Activated gamma-delta T cell treated with Interleukin-2 at 50 U/mL for 16 hours (primary cell): ENCODE data around the gene NKAIN4.
A peak's percentile ranks its signal among the peaks of the same experiment; 100 is the strongest.

Experiments
- DNase-seq: peaks from one replicate; pipeline ENCODE4 v3.0.0-alpha.2; 2020

NKAIN4 gene

DNA sequence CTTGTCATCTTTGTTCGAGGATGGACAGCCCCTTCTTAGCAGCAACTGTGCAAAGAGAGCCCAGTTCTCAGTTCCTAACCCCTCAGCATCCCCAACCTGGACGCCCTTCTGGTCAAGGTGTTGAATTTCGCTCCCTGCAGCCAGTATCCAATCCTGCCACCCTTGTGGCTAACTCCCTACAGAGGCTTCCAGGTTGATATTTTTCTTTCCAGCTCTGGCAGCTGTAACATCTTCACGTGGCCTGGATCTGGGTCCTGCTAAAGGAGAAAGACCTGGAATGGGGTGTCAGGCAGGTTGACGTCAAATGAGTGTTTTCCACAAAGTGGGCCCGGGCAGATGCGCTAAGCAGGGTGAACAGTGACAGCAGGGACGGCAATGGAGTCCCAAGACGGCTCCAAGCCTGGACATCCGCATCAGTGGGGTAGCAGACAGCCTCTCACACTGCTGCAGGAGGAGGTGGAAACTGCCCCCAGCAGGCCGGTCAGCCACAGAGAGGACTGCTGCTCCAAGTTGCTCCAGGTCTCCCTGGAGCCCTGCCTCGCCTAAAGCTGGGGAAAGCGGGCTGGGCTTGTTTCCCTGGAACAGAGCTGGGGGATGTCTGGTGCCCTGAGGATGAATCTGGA, 37.3 kb downstream of the NKAIN4 start:
- DNase-seq, result no peak

DNA sequence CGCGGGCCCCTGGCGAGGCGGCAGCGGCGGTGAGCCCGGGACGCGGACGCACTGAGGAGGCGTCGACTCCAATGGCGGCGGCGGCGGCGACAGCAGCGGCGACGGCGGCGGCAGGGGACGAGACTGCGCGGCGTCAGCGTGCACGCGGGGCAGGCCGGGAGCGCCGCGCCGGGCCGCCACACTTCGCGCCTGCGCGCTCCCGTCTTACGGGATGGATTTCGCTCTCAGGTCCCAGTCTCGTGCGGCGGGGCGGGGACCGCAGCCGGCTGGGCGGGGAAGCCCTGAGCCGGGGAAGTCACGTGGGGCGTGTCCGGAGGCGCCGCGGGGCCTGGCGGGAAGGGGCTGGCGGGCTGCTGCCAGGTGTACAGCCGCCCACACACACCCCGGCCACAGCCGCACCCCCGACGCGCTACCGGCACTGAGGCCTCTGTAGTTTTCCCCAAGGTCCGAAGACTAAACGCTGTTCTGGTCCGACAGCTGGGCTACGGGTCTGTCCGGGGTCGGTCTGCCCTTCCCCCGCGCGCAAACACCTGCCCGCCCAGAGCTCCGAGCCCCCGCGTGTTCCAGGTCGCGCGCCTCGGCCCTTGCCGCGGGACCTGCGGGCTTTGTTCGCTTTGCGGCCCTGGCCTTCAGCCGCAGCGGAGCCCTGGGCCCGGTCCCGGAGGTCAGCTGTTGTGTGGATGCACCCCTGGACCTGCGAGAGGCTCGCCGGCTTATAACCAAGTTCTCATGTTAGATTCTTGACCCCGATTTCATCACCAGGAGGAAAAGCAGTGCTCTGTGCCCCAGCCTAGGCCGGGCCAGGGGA, 38.0 kb downstream of the NKAIN4 start, which contains the start of gene YTHDF1:
TSS of gene YTHDF1 (minus strand) at position 91 of the 808 bp plus-strand sequence. CDS start 239 bp downstream, outside the sequence.
- DNase-seq, result peak; percentile 94

DNA sequence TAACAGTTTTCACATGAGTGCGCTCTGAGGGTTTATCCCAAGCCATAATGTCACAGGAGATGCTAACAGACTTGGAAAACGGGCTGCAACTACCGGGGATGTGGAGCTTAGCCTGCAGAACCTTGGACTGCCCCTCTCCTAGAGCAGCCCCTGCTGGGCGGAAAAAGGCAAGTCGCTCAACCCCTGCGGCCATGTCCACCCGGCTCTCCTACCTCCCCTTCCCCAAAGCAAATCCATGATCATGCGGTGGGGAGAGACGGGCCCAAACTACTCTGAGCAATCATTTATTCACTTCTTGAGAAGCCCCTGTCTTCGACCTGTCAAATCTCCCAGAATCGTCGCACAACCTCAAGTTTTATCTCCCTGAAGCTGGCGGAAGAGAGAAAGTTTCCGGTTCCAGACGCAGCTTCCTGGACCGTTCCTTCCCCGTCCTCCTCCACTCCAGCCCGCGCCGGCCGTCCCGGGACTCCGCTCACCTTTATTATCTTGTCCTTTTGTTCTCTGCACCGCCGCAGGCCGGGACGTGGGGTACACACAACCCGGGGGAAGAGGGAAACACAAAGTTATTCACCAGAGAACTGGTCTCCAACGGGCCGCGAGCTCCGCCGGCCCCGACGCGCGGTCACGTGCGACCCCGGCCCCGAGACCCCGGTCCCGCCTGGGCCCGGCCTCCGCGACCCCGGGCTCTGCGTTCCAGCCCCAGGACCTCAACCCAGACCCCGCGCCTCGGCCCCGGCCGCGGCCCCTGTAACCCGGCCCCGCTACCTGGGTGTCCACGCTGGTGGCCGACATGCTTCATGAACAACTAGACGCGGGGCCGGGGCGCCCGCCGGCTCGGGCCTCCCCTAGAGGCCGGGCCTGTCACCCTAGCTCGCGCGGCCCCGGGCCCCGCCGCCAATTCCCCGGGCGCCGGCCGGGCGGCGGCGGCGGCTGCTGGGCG, 38.9 kb downstream of the NKAIN4 start:
- DNase-seq, result no peak

DNA sequence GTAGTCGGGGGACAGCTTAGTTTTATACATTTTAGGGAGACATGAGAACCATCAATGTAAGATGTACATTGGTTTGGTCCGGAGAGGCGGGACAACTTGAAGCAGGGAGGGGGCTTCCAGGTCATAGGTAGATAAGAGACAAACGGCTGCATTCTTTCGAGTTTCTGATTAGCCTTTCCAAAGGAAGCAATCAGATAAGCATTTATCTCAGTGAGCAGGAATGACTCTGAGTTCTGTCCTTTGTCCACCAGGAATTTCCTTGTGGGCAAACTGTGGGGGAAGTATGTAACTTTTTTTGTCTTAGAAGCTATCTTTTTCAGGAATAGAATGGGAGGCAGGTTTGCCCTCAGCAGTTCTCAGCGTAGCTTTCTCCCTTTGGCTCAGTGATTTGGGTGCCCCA, 39.7 kb downstream of the NKAIN4 start:
- no peak for DNase-seq

DNA sequence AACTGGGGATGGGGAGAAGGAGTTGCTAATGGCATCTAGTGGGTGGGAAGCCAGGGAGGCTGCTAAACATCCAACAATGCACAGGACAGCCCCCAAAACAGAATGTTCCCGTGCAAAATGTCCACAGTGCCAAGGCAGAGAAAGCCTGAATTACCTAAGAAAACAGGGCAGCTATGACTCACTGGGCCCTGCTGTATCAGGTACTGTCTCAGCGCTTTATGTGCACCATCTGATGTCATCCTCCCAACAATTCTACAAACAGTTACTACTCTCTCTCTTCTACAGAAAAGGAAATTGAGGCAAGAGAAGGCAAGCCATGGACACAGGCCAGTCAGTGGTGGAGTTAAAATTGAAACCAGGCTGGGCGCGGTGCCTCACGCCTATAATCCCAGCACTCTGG, 41.5 kb downstream of the NKAIN4 start:
- no peak for DNase-seq

DNA sequence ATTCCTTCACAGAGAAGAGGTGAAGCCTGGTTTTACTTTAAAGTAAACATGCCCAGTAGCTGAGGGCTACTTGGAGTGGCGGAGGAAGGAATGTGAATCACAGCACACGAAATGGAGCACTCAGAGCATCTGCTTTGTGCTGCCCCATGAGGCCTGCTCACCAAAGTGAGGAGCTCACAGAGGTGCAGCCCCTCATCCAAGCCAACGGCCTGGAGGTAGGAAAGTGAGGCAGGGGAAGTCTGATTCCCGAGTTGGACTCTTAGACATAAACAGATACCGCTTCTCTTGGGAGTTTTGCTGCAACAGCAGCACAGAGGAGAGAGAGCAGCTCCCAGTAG, 41.9 kb downstream of the NKAIN4 start:
- no peak for DNase-seq

DNA sequence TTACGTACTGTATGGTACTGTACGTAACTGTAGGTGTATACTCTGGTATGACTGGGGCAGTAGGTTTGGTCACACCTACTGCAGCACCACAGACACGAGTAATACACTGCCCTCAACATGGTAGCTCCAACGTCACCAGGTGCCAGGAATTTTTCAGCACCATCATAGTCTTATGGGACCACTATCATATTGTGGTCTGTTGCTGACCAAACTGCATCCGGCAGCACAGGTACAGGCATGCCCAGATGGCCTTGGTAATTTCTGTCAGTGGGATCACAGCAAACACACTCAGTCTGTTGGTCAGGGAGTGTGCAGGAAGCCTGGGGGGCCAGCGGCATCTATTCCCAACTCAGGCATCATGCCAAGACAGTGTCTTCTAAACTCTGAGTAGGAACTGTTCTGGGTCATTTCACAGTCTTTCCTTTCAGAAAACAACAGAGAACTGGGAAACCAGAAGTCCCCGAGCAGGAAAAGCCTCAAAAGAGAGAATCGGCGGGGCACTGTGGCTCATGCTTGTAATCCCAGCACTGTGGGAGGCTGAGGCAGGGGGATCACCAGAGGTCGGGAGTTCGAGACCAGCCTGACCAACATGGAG, 44.2 kb downstream of the NKAIN4 start:
- DNase-seq, result no peak

DNA sequence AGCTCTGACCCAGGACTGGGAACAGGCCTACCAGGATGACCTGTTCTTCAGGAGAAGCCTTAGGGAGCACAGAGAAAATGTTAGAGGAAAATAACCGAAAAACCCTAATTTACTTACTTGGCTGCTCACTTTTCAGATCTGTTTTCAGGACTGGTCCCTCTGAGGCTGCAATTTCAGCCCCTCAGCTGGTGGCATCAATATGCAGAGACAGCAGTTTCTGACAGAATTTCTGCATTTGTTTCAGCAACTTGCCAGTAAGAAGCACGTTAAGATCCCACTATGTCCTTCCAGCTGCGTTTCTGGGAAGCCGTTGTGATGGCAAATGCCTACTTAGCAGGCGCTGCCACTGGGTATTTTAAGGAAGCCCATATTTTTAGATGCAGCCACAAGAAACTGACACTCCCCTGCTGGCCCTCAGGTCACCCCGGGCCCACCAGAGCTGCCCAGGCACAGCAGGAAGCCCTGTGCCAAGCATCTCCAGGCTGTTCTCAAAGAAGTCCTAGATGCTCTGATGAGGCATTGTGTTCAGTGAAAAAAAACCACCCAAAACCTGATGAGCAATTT, 45.8 kb downstream of the NKAIN4 start:
- no peak for DNase-seq

DNA sequence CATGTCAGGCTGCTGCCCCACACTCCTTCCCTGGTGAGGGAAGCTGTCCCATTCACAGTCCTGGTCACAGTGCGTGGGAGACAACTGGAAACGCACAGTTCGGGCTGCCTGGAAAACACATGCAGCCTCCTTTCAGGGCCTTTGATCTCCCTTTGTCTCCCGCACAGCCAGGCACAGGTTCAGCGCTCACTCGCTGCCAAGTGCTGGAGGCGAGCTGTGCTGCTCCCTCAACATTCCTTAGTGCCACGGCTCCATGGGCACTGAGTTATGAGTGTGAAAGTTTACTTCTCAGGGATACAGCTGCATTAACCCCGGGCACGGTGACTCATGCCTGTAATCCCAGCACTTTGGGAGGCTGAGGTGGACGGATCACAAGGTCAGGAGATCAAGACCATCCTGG, 47.4 kb downstream of the NKAIN4 start:
- DNase-seq, result no peak

DNA sequence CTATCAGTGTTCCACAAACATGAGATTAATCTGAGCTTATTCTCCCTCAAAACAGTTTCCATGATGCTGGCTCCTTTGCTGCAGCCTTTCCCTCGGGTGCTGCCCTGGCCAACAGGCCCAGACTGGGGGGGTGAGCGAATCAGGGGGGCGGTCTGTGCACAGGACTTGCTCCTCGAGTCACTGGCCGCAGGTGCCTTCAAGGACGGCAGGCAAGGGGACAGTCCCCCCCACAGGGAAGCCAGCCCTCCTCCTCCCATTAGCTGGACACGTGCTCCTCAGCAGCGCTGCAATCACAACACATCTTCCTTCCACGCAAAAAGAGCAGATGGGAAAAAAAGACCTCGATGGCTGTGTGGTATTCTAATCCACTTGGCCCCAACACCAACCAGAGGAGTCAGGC, 48.4 kb downstream of the NKAIN4 start:
- DNase-seq, result no peak

DNA sequence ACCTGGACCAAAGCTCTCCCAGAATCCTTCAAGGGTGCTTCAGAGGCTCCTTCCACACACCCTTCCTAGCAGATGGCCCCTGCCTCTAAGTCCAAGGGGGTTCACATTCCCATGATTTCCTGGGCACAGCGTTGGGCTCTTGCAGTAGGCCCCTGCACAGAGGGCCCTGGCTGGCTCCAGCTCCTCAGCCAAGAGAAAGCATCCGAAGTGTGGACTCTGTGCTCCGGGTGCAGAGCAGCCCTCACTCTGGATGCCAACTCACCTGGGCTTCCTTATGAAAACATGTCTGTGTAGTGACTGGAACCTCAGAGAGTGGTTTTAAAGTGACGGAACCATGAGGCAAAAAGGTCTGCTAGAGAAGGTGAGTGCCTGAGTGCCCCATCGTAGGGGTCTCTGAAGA, 49.9 kb downstream of the NKAIN4 start:
- no peak for DNase-seq

DNA sequence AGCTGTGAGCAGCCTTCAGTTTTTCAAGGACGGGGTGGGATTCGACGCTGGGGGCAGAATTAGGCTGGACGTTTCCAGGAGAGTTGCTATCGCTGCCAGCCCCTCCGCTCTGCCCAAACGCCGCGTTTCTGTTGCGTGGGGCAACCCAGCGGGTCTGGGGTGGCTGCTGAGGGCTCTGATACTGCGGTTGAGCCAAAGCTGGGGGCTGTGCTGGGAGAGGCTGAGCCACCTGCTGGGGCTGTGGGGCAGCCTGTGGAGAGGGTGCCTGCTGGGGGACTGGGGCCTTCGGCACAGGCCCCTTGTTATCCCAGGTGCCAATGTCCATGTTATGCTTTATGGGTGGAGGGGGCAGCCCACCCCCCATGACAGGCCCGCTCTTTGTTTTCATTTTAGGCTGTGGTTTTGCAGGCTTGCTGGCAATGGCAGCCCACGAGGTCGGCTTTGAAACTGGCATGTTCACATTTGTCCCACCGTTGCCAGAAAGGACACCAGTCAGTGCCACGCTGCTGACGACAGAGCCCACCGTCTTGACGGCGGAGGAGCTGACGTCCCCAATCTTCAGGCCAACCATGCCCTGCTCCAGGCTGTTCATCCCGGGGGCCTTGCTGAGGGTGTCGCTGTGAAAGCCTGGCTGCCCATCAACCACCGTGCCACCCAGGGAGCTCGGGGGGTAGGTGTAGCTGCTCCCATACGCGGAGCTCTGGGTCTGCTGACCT, 51.3 kb downstream of the NKAIN4 start:
- no peak for DNase-seq

DNA sequence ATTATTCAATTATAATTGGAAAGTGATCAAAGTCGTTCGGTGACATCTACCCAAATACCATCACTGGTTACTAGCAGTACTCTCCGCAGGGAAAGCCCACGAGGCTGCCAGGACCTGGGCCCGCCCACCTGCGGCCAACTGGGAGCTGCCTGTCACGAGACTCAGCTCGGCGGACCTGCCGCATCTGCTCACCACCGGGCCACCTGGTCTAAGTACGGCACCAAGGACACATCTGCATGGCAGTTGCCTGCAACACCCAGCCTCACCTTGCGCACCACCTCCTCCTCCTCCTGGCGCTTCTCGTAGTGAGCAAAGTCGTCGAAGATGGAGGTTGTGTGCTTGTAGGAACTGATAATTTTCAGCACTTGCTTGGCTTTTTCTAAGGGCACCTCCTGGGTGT, 52.2 kb downstream of the NKAIN4 start:
- no peak for DNase-seq

DNA sequence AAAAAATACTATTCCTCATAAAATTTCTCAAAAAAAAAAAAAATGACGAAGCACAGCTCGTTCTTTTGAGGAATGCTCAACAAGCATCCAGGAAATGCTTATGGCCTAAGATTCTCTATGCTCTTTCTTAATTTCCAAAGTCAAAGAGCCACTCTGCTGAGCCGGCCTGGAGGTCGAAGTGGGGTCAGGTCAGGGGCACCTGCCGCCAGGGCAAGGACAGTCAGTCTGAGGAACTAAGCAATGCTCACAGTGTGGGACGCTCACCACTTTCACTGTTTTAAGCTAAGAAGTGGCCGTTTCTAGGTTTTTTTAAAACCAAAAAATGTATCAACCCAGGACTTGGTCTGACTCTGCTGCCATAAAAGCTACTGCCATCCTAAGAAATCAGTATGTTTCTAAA, 55.7 kb downstream of the NKAIN4 start:
- no peak for DNase-seq

DNA sequence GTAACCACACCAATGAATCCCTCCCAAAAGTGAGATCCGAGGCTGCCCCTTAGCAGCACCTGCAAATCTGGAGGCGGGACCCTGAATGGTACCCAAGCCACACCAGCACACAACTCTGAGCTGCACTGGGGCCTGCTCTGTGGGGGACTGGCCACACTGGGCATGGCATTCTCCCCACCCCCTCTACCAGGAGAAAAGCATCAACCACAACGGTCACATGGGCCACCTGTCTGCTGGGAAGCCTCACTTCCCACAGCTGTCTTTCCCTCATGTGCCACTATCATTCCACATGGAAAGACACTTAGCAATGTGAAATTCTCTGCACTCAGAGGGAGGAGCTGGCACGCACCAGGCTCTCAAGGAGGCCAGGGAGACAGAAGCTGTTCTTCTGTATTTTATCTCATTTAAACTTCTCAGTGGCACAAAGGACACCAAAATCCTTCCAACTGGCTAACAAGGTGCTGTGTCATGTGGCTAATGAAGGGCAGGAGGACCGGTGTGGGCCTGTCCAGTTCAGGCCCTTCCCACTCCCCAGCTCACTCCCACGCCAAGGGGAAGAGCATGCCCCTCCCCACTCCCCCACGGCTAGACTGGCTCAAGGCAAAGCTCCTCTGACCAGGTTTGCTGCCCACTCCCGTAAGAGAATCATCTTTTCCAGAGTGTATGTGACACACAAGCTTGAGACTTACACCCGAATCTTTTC, 57.3 kb downstream of the NKAIN4 start:
- DNase-seq, result no peak

DNA sequence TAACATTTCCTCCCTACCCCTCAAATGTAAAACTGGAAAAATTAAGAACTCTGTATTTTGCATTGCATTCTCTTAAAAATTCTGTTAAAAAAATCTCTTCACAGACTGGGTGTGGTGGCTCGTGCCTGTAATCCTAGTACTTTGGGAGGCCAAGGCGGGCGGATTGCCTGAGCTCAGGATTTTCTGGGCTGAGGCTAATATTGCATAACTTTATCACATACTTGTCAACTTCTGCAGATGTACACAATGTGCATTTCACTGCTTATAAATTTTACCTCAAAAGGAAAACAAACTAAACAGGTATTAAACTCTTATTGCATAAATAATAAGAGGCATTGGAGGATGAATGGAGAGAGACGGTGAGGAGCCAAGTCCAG, 59.5 kb downstream of the NKAIN4 start:
- DNase-seq, result no peak

DNA sequence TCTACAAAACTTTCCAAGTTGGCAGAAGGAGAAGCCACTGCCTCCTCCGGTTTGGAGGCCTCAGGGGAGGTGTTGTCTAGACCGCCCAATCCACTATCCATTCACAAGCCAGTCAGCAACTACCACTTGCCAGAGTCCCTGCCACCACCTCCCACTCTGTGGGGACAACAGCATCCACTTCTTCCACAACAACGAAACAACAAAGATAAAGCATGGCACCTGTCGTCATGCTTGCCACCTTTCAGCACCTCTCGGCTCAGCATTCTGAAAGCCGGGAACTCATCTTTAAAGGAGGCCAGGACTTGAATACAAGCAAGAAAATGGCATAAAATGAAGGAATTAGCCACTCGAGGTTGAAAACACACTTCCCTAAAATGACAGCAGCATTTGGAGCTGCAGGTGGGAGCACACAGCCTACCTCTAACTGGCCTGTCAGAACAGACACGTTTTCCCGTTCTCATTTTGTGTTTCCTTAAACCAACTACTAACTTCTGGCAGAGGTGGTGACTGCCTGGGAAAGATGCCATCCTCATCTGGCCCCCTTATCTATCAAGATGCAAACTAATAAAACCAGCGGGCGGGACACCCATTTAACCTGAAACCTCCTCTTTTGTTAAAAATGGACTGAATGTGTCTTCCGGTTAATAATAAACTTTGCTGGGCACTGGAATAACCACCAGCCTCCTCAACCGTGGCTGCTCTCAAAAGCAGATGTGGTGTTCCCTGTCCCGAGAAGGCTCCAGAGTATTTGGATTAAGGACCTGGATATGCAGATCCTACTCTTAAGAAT, 60.1 kb downstream of the NKAIN4 start:
- DNase-seq, result no peak

DNA sequence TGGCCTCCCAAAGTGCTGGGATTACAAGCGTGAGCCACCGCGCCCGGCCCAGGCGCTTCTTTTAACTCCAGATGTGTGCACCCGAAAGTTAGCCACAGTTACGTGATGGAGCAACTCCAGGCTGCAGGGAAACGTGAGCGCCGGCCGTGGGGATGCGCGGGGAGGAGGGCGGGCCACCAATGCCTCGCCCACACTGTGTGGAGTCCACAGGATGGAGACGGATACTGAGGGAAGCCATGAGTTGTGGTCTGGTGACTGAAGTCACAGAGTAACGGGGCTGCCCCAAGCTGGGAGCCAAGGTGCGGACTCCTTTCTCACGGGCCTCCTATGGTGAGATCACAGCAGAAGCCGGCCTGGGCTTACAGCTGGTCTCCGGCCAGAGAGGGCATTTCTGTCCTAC, 61.5 kb downstream of the NKAIN4 start:
- DNase-seq, result no peak

DNA sequence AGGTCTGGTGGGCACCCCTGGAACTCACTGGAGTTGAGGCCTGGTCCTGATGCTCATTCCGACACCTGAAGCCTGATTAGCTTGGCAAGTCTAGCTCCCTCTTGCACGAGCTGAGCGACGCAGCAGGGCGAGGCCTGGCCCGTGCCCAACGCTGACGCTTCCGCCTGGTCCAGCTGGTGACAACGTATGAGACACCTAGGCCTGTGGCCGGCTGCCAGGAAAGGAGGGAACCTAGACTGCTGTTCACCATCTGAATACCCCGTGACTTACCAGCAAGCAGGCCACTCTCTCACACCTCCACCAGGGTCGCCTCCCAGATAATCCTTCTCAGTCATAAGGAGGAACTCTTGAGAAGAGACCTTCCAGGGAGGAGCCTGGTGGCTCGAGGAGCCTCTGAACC, 62.9 kb downstream of the NKAIN4 start:
- no peak for DNase-seq

DNA sequence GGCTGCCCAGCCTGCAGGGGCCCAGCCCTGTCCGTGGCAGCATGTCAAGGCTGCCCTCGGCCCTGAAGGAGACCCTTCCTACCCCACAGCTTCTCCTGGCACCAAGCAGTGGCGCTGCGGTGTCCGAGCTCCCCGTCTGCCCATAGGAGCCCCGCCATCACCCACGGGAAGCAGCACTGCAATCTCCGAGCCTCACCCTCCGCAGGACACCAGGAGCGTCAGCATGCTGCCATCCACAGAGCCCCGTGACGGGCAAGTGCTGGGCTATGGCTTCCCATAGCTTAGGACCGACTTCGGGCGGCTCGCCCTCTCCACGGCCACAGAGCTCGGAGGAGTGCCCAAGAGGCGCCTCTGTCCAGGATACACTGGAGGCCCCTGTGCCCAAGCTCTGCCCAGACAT, 63.4 kb downstream of the NKAIN4 start:
- DNase-seq, result no peak
